Measurements from ENCODE around the gene PYGO1.
A peak's percentile ranks its signal among the peaks of the same experiment; 100 is the strongest.
"Not testable (repeated sequence)": the region's sequence is repeated elsewhere in the genome, so short reads cannot be mapped to it uniquely, and the experiment has no call there.

Gene PYGO1

DNA sequence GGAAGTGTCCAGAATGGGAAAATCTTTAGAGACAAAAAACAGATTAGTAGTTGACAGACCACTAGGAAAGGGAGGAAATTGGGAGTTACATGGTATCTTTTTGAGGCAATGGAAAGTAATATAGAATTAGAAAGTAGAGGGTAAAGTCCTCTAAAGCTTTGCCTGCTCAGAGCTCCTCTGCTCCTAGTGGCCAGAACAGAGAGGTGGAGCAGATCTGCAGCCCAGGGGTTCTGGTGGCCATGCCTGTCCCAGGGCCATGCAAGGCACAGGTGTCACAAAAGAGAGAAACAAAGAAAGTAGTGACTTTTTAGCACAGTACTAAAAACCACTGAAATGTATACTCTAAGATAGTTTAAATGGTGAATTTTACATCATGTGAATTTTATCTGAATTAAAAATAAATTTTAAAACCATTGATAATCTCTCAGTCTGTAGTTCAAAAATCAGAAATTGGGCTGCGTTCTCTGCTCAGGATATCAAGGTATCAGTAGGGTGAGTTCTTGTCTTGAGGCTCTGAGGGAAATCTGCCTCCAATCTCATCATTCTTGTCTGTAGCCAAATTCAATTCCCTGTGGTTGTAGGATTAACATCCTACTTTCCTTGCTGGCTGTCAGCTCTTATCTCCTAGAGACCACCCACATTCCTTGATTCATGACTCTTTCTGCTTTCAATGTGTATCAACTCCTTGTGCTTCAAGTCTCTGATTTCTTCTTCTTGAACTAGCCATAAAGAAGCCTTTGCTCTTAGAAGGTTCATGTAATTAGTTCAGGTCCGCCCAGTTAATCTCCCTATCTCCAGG, 23.6 kb downstream of the PYGO1 start:
- DNase-seq (ENCODE audit: low read depth), result no peak

GRCh38 chr15:55562601-55563000, 25.5 kb downstream of the PYGO1 start:
- DNase-seq (ENCODE audit: low read depth), result no peak

- DNase-seq (ENCODE audit: low read depth), result no peak
These were observed 33.1 kb downstream of the PYGO1 start for GRCh38 chr15:55555089-55555488.

GRCh38 chr15:55552926-55553325, 35.2 kb downstream of the PYGO1 start:
- no peak for DNase-seq (ENCODE audit: low read depth)

GRCh38 chr15:55552451-55552850, 35.7 kb downstream of the PYGO1 start:
- DNase-seq (ENCODE audit: low read depth), result no peak

GRCh38 chr15:55549305-55549704, 38.8 kb downstream of the PYGO1 start:
- no peak for DNase-seq (ENCODE audit: low read depth)

- DNase-seq (ENCODE audit: low read depth), result no peak
These were observed 41.4 kb downstream of the PYGO1 start for GRCh38 chr15:55546718-55547117.

- peak; percentile 2 for DNase-seq (ENCODE audit: low read depth)
These were observed 52.7 kb downstream of the PYGO1 start for GRCh38 chr15:55535436-55535835.

- no peak for DNase-seq (ENCODE audit: low read depth)
These were observed 55.2 kb downstream of the PYGO1 start for GRCh38 chr15:55532944-55533343.

- no peak for DNase-seq (ENCODE audit: low read depth)
These were observed 57.3 kb downstream of the PYGO1 start for GRCh38 chr15:55530861-55531313.

DNA sequence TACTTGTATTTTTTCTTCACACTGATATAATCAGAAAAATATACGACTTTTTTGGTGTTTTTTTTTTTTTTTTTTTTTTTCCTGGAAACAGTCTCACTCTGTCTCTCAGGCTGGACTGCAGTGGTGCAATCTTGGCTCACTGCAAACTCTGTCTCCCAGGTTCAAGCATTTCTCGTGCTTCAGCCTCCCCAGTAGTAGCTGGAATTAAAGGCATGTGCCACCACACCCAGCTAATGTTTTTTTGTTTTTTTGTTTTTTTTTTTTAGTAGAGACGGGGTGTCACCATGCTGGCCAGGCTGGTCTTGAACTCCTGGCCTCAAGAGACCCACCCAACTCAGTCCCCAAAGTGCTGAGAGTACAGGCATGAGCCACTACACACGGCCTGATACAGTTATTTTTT, 59.3 kb downstream of the PYGO1 start:
- no peak for DNase-seq (ENCODE audit: low read depth)

DNA sequence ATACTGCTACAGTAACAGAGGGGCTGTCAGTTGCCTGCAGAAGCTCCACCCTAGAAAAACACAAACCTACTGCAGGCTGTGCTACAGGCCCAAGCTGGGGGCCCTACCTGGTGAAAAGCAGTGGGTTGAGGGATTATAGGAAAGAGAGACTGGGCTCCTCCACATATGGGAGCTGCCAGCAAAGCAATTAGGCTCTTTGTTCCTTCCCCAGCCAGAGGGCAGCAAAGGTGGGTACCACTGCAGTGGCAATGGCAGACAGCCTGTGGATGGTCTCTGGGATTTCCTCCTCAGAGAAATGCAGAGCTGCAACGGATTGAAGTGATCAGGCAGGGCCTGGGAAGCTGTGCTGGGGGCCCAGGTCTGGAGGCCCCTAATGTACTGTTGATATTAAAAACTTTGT, 61.0 kb downstream of the PYGO1 start:
- no peak for DNase-seq (ENCODE audit: low read depth)

DNA sequence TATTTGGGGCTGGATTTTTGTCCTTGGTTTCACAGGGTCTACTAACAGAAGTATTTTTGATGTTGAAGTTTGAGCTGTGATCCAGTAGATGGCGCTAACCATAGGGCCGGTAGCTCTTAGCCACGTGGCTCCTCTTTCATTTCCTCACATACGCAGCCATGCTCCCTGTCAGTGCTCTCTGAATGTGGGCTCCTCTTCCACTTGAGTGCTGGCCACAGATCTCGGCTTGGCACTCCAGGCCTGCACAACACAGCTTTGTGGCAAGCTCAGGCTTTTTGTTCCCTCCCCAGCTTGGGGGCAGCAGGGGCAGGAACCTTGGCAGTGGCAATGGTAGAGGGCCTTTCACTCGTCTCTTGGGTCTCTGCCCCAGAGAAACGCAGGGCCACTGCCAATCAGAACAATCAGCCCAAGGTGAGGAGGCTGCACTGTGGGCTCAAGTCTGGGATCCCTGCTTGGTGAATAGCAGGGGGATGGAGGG, 61.5 kb downstream of the PYGO1 start:
- DNase-seq (ENCODE audit: low read depth), result no peak

GRCh38 chr15:55522742-55523450, 65.2 kb downstream of the PYGO1 start:
- DNase-seq (ENCODE audit: low read depth), result no peak

- DNase-seq (ENCODE audit: low read depth), result no peak
These were observed 69.5 kb downstream of the PYGO1 start for GRCh38 chr15:55518641-55519040.

DNA sequence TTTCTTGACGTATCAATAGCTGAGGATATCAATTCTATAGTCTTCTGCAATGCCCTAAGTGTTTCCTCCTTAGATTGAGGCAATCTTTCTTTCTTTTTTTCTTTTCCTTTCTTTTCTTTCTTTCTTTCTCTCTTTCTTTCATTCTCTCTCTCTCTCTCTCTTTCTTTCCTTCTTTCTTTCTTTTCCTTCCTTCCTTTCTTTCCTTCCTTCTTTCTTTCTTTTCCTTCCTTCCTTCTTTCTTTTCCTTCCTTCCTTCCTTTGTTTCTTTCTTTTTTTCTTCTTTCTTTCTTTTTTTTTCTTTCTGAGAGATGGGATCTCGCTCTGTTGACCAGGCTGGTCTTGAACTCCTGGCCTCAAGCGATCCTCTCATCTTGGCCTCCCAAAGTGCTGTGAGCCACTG, 70.1 kb downstream of the PYGO1 start:
- no peak for DNase-seq (ENCODE audit: low read depth)

- no peak for DNase-seq (ENCODE audit: low read depth)
These were observed 72.0 kb downstream of the PYGO1 start for GRCh38 chr15:55515991-55516776.

GRCh38 chr15:55515491-55515890, 72.7 kb downstream of the PYGO1 start:
- no peak for DNase-seq (ENCODE audit: low read depth)

- DNase-seq (ENCODE audit: low read depth), result no peak
These were observed 73.7 kb downstream of the PYGO1 start for GRCh38 chr15:55514414-55514850.

DNA sequence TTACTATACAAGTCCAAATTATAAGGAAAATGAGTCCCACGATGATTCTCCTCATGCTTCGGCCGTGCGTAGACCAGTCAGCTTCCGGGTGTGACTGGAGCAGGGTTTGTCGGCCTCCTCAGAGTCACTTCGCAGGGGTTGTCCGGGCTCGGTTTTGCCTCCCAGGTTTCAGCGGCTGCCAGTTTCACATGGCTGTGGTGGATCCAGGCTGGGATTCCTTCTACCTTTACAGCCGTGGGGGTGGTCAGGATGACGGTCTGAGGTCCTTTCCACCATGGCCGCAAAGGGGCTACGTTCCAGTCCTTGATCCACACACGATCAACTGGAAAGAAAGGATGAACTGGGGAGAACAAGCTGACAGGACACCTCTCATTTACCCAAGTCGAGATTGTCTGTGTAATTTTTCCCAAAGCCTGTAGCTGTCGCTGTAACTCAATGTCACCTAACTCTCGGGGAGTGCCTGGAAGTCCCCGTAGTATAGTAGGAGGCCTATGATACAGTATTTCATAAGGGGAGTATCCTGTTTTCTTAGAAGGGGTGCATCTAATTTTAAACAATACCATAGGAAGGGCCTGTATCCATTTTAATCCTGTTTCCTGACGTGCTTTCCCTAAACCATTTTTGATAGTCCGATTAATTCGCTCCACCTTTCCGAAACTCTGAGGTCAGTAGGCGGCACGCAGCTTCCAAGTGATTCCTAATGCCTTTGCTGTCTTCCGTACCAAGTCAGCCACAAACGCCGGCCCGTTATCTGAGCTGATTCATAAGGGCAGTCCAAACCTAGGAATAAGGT, 74.3 kb downstream of the PYGO1 start:
- not testable (repeated sequence) for DNase-seq (ENCODE audit: low read depth)

DNA sequence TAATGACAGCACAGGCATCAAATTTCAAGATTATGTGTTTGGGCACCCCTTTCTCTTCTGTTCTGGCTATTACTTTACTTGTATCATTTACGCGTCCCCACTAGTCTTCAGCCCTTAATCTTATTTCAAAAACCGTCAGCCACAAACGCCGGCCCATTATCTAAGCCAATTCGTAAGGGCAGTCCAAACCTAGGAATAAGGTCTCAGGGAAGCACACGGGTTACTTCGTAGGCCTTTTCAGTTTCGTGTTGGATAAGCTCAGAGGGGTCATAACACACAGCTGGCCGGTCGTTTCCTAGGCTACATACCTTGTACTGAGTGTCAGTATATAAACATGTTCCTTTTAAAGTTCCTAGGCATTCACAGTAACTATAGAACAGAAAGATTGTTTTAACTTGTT, 75.0 kb downstream of the PYGO1 start:
- DNase-seq (ENCODE audit: low read depth), result no peak

GRCh38 chr15:55507567-55507966, 80.6 kb downstream of the PYGO1 start:
- no peak for DNase-seq (ENCODE audit: low read depth)

Data from activated T-cell treated with anti-CD3 and anti-CD28 coated beads for 1 hour (primary cell).